ENCODE measurements around the gene SPATA1.

SPATA1 gene

GRCh38 chr1:84508510-84508909, 2.3 kb downstream of the SPATA1 start:
- no peak for DNase-seq (ENCODE audit: low read depth in 3 of 3)

GRCh38 chr1:84509029-84509428, 2.8 kb downstream of the SPATA1 start:
- no peak for DNase-seq (ENCODE audit: low read depth in 3 of 3)

GRCh38 chr1:84510165-84510564, 4.0 kb downstream of the SPATA1 start:
- no peak for DNase-seq (ENCODE audit: low read depth in 3 of 3)

- DNase-seq (ENCODE audit: low read depth in 3 of 3), result no peak
Observed at GRCh38 chr1:84510668-84511067, 4.5 kb downstream of the SPATA1 start.

GRCh38 chr1:84524590-84524989, 18.4 kb downstream of the SPATA1 start:
- no peak for DNase-seq (ENCODE audit: low read depth in 3 of 3)

GRCh38 chr1:84525779-84526178, 19.6 kb downstream of the SPATA1 start:
- DNase-seq (ENCODE audit: low read depth in 3 of 3), result no peak

GRCh38 chr1:84538599-84538998, 32.4 kb downstream of the SPATA1 start:
- DNase-seq (ENCODE audit: low read depth in 3 of 3), result no peak

DNA sequence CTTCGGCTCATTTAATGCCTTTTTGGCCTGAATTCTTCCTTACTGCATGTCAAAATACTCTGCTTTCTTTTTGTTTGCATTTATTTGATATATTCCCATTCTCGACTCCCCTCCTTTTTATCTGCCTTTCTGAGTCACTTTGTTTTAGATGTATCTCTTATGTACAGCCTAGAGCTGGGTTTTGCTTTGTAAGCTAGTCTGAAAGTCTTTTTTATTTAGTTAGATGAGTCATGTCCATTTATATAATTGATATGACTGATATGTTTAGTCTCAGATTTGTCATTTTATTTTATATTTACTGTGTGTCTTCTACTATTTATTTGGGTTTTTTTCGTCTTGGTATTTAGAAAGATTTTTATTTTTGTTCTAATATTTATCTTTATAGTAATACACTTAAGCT, 33.8 kb downstream of the SPATA1 start:
- DNase-seq (ENCODE audit: low read depth in 3 of 3), result no peak

DNA sequence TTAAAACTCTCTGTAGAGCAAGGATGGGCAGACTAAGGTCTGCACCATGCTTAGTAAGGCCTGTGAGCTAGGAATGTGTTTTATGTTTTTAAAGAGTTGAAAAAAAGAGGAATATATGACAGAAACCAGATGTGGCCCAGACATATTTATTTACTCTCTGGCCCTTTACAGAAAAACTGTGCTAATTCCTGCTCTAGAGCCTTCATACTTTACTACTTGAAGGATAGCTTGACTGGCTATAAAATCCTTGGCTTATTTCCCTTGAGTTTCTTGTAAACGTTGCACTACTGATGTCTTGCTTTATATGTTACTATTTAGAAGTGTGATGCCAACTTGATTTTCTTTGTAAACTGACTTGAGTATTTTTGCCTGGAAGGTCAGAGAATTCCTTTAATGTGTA, 34.6 kb downstream of the SPATA1 start:
- no peak for DNase-seq (ENCODE audit: low read depth in 3 of 3)

GRCh38 chr1:84541679-84542078, 35.5 kb downstream of the SPATA1 start:
- DNase-seq (ENCODE audit: low read depth in 3 of 3), result no peak

DNA sequence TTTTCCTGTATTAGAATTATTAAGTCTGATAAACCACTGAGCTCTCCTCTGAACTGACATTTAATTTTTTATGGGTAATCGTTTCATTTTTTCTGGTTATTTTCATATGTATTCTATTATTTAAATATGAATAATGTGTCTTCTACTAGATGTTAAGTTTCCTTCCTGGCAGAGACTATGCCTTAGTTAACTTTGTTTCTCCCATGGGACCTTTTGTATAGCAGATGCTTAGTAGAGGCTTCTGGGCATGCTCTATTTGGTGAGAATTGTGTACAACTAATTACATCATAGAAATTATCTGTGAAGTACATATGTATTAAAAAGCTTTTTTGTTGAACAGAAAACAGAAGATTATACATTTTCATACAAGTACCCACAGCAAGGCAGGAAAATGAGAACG, 44.6 kb downstream of the SPATA1 start:
- DNase-seq (ENCODE audit: low read depth in 3 of 3), result no peak

DNA sequence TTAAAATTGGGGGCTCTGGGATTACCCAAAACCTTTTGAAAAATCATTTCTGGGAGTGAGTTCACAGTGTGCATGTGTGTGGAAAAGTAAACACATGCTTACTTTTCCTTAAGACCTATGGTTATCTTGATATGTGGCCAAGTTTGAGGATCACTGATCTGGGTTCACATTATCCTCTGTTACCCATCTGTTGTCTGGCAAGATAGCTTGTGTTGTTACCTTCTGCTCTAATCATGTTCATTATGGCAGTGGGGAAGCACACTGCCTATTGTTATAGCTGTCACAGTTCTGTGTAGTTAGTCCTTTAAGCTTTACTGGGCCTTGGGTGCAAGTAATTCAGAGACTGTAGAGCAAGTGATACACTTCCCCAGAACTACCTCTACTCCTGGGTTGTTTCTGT, 63.0 kb downstream of the SPATA1 start:
- no peak for DNase-seq (ENCODE audit: low read depth in 3 of 3)

DNA sequence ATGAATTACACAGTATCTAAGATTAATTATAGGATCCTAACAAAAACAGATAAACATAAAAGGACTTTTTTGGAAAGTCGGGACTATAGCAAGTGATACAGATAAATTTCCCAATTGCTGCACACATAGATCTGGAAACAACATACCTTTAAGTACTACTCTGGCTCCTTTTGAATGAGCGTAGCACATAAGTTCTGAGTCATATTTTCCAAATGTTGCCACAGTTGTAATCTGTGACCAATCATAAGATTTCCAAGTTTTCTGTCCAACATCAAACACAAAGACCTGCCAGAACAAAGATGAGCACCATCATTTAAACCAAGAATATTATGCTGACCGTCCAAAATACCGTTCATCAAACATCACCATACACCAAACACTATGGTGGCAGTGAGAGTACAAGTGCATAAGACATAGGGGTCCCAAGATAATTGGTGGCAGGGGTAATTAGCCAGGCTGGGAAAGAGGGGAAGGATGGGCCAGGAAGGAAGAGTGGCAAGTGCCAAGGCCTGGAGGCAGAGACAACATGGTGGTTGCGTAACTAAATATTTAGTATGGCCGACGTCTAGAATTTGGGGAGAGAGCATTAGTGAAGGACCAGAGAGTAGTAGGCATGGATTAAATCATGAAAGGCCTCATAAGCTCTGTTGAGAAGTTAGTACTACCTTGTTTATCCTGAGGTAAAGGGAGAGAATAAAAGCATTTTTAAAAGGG, 64.4 kb downstream of the SPATA1 start:
- DNase-seq (ENCODE audit: low read depth in 3 of 3), result no peak

- no peak for DNase-seq (ENCODE audit: low read depth in 3 of 3)
Observed at GRCh38 chr1:84571150-84571535, 65.0 kb downstream of the SPATA1 start.

GRCh38 chr1:84573481-84573966, 67.3 kb downstream of the SPATA1 start:
- no peak for DNase-seq (ENCODE audit: low read depth in 3 of 3)

DNA sequence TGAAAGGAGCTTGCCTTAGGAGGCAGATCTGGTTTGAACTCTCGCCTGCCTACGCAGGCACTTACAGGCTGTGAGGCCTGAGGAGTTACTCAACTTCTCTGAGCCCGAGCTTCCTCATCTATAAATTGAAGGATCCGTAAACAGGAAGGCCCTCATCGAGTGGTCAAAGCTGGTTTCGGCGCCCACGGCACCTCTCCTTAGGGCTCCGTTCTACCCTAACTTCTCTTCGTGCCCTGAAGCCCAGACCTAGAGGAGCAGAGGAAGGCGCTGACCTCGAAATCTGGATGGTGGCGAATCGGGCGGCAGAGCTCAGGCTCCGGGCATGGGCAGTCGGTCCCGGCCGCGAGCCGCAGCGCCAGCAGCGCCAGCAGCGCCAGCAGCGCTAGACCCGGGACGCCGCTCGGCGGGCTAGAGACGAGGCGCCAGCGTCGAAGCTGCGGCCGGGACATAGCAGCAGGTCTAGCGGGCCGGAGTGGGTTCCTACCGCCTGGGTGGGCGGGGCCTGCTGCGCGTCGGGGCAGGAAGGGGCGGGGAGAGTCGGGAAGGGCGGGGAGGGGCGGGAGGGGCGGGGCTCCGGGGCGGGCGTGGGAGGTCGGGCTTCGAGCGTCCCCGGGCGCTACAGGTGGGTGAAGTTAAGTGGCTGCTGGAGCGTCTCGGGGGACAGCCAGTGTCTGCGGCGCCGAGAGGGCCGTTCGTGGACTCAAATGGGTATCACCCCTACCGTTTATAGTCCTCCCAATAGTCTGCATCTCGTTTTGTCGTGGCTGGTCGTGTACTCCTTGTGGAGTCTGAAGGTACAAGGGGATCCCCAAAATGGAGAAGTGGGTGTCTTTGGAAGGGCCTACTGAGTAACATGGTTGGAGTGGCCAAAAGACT, 68.0 kb downstream of the SPATA1 start, which contains the start of gene CTBS:
Gene CTBS, minus strand, starts transcription at position 474 of the 876 bp plus-strand sequence. Its CDS starts 25 bp downstream, at position 449.
- DNase-seq (ENCODE audit: low read depth in 3 of 3), result peak; percentile 58 to 80 (median 74)

DNA sequence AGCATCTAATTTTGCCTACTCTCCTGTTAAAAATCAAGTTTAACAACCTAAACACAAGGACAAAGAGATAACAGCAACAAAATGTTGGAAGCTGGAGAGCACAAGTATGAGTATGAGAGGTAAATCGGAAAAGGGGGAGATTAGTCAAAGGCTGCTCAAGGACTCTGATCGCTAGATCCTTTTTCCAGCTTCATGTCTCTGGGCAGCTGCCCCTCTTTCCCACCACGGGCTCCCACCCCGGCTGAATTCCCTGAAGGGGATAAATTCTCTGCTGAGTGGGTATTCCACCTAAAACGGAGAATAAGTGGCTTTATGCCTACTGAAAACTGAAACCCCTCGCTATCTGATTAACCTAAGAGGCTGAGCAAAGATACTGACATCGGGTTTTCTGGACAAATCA, 68.8 kb downstream of the SPATA1 start:
- no peak for DNase-seq (ENCODE audit: low read depth in 3 of 3)

- no peak for DNase-seq (ENCODE audit: low read depth in 3 of 3)
Observed at GRCh38 chr1:84581648-84582047, 75.5 kb downstream of the SPATA1 start.

GRCh38 chr1:84582802-84583587, 76.8 kb downstream of the SPATA1 start:
- no peak for DNase-seq (ENCODE audit: low read depth in 3 of 3)

DNA sequence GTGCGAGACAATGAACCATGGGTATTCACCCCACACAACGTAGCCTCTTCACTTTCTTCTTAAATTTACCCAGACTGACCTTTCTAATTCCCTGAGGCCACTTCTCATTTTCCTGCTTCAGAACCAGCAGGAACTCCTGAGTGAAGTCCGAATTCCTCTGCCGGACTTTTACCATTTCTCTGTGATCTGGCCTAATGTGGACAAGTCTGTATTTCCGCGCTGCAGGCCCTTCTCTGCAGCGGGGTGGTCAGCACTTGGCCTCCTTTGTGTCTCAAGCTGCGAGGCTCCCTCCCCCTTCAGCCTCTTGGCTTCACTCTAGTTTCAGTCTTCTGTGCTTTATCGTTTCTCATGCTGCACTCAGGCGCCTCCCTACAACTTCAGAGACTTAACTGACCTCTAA, 77.5 kb downstream of the SPATA1 start:
- DNase-seq (ENCODE audit: low read depth in 3 of 3), result no peak

- DNase-seq (ENCODE audit: low read depth in 3 of 3), result no peak
Observed at GRCh38 chr1:84584126-84584525, 77.9 kb downstream of the SPATA1 start.

DNA sequence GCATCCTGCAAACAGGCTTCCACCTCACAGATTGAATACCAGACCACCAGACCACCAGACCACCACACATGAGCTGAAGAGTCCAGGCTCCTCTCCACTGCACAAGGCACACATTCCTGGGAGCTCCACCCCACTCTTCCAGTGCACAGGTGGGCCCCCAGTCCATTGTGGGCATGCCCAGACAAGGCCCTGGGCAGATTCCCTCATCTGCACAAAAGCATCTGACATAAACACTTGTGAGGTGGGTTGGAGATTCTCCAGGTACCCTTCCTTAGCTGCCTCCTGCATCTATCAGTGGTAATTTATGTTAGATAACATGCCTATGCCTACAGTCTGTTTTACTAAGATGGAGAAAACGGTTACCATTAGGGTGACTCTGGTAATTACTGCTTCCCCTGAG, 79.6 kb downstream of the SPATA1 start:
- no peak for DNase-seq (ENCODE audit: low read depth in 3 of 3)
